NCI-H1694 treated with DMSO at 0.1 percent for 48 hours (cell line): ENCODE measurements around the gene DIABLO.
"Not testable (repeated sequence)": the region's sequence is repeated elsewhere in the genome, so short reads cannot be mapped to it uniquely, and the experiment has no call there.

Experiments used
- DNase-seq: peaks from one replicate; lab custom pipeline; 2025; lab: John Stamatoyannopoulos, UW

The DIABLO gene

GRCh38 chr12:122225683-122226365, at the start of gene DIABLO:
TSS of gene DIABLO (minus strand) at chr12:122226052. CDS start at chr12:122226014, 38 bp downstream.
- DNase-seq = peak; percentile 94

GRCh38 chr12:122275459-122275858, 49.6 kb upstream of the DIABLO start:
- DNase-seq = no peak

GRCh38 chr12:122266230-122266901, 40.5 kb upstream of the DIABLO start, which contains the start of gene VPS33A:
TSS of gene VPS33A (minus strand) at chr12:122266494. CDS start at chr12:122266408, 86 bp downstream.
- peak; percentile 81 for DNase-seq

- no peak for DNase-seq
Observed at GRCh38 chr12:122265886-122266229, 40.0 kb upstream of the DIABLO start.

- DNase-seq = no peak
Observed at GRCh38 chr12:122265476-122265875, 39.6 kb upstream of the DIABLO start.

GRCh38 chr12:122260735-122261134, 34.9 kb upstream of the DIABLO start:
- DNase-seq = not testable (repeated sequence)

GRCh38 chr12:122258939-122259338, 33.1 kb upstream of the DIABLO start:
- not testable (repeated sequence) for DNase-seq

- not testable (repeated sequence) for DNase-seq
Observed at GRCh38 chr12:122258462-122258861, 32.6 kb upstream of the DIABLO start.

GRCh38 chr12:122250536-122250935, 24.7 kb upstream of the DIABLO start:
- DNase-seq = no peak

GRCh38 chr12:122250047-122250446, 24.2 kb upstream of the DIABLO start:
- DNase-seq = peak; percentile 44

- no peak for DNase-seq
Observed at GRCh38 chr12:122245553-122245952, 19.7 kb upstream of the DIABLO start.

- DNase-seq = no peak
Observed at GRCh38 chr12:122244565-122245371, 18.9 kb upstream of the DIABLO start.

- no peak for DNase-seq
Observed at GRCh38 chr12:122243965-122244364, 18.1 kb upstream of the DIABLO start.

GRCh38 chr12:122238861-122239260, 13.0 kb upstream of the DIABLO start:
- no peak for DNase-seq

- no peak for DNase-seq
Observed at GRCh38 chr12:122235741-122236140, 9.9 kb upstream of the DIABLO start.

GRCh38 chr12:122232691-122233090, 6.8 kb upstream of the DIABLO start:
- DNase-seq = no peak

- no peak for DNase-seq
Observed at GRCh38 chr12:122230798-122231197, 4.9 kb upstream of the DIABLO start.

- no peak for DNase-seq
Observed at GRCh38 chr12:122228092-122228491, 2.2 kb upstream of the DIABLO start.

- no peak for DNase-seq
Observed at GRCh38 chr12:122227341-122227740, 1.5 kb upstream of the DIABLO start.

- DNase-seq = no peak
Observed at GRCh38 chr12:122226366-122227125, 694 bp upstream of the DIABLO start.

- no peak for DNase-seq
Observed at GRCh38 chr12:122216445-122216844, 9.4 kb downstream of the DIABLO start.

GRCh38 chr12:122215771-122216170, 10.1 kb downstream of the DIABLO start:
- DNase-seq = no peak
